ENCODE results near the gene ANAPC7. TPM values are rescaled to one million over a fixed set of nuclear protein-coding genes. Genes with fewer than 3 reads are reported as not detected.

ANAPC7 gene
- total RNA-seq, 1 donor, result 57.4 TPM

GRCh38 chr12:110372056-110372425 lies 31.5 kb downstream of the ANAPC7 start:
- no peak for DNase-seq (ENCODE audit: low read depth)
- no peak overlapping the region for H3K4me3 ChIP-seq (ENCODE audit: low read depth, low read length)
- TF ChIP-seq CTCF (IDR thresholded peaks at IDR 0.05; ENCODE audit: insufficient read depth, low read depth, low read length), result no peak

- DNase-seq (ENCODE audit: low read depth), result no peak
- no peak overlapping the region for H3K4me3 ChIP-seq (ENCODE audit: low read depth, low read length)
- TF ChIP-seq CTCF (IDR thresholded peaks at IDR 0.05; ENCODE audit: insufficient read depth, low read depth, low read length), result no peak
Observed at GRCh38 chr12:110371408-110372055, 32.0 kb downstream of the ANAPC7 start.

GRCh38 chr12:110370732-110371231 lies 32.7 kb downstream of the ANAPC7 start:
- no peak overlapping the region for H3K4me3 ChIP-seq (ENCODE audit: low read depth, low read length)
- no peak for DNase-seq (ENCODE audit: low read depth)
- no peak for TF ChIP-seq CTCF (IDR thresholded peaks at IDR 0.05; ENCODE audit: insufficient read depth, low read depth, low read length)

- no peak for TF ChIP-seq CTCF (IDR thresholded peaks at IDR 0.05; ENCODE audit: insufficient read depth, low read depth, low read length)
- H3K4me3 ChIP-seq (ENCODE audit: low read depth, low read length), result no peak overlapping the region
- no peak for DNase-seq (ENCODE audit: low read depth)
Observed at GRCh38 chr12:110369992-110370391, 33.5 kb downstream of the ANAPC7 start.

GRCh38 chr12:110367181-110367864 lies 36.2 kb downstream of the ANAPC7 start:
- no peak overlapping the region for H3K4me3 ChIP-seq (ENCODE audit: low read depth, low read length)
- peak; percentile 56 for DNase-seq (ENCODE audit: low read depth)
- no peak for TF ChIP-seq CTCF (IDR thresholded peaks at IDR 0.05; ENCODE audit: insufficient read depth, low read depth, low read length)

- no peak for DNase-seq (ENCODE audit: low read depth)
- TF ChIP-seq CTCF (IDR thresholded peaks at IDR 0.05; ENCODE audit: insufficient read depth, low read depth, low read length), result no peak
- H3K4me3 ChIP-seq (ENCODE audit: low read depth, low read length), result no peak overlapping the region
Observed at GRCh38 chr12:110366321-110367142, 37.0 kb downstream of the ANAPC7 start.

Data from fibroblast of villous mesenchyme (primary cell).